ENCODE measurements around the gene BID.

The BID gene

GRCh38 chr22:17712441-17712840 lies 61.8 kb downstream of the BID start:
- DNase-seq (ENCODE audit: low read depth in 1 of 2, low spot score in 1 of 2) = no peak
- Histone ChIP-seq H3K4me3 (replicated peaks; ENCODE audit: insufficient read depth, low read length) (no peak overlapping the region), H3K27ac (replicated peaks) (no peak overlapping the region), H3K27me3 (ENCODE audit: insufficient read depth, poor library complexity, severe bottlenecking) (no peaks in the 10 kb centered on the region)
- TF ChIP-seq SPI1 (IDR thresholded peaks at IDR 0.05; ENCODE audit: borderline replicate concordance, low read depth) = no peak
- TF ChIP-seq REST (IDR thresholded peaks at IDR 0.05; ENCODE audit: insufficient replicate concordance, low read depth) = no peak
- no peak for TF ChIP-seq POLR2AphosphoS5 (IDR thresholded peaks at IDR 0.05; ENCODE audit: low read depth)
- no peak for TF ChIP-seq GABPA (IDR thresholded peaks at IDR 0.05; ENCODE audit: low read depth)
- TF ChIP-seq, protein P1, sequence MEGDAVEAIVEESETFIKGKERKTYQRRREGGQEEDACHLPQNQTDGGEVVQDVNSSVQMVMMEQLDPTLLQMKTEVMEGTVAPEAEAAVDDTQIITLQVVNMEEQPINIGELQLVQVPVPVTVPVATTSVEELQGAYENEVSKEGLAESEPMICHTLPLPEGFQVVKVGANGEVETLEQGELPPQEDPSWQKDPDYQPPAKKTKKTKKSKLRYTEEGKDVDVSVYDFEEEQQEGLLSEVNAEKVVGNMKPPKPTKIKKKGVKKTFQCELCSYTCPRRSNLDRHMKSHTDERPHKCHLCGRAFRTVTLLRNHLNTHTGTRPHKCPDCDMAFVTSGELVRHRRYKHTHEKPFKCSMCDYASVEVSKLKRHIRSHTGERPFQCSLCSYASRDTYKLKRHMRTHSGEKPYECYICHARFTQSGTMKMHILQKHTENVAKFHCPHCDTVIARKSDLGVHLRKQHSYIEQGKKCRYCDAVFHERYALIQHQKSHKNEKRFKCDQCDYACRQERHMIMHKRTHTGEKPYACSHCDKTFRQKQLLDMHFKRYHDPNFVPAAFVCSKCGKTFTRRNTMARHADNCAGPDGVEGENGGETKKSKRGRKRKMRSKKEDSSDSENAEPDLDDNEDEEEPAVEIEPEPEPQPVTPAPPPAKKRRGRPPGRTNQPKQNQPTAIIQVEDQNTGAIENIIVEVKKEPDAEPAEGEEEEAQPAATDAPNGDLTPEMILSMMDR (IDR thresholded peaks at IDR 0.05; ENCODE audit: insufficient read depth, low read length) = no peak

GRCh38 chr22:17710023-17710422 lies 64.2 kb downstream of the BID start:
- no peak for DNase-seq (ENCODE audit: low read depth in 1 of 2, low spot score in 1 of 2)
- no peaks in the 10 kb centered on the region for H3K27me3 ChIP-seq (ENCODE audit: insufficient read depth, poor library complexity, severe bottlenecking)
- TF ChIP-seq POLR2AphosphoS5 (IDR thresholded peaks at IDR 0.05; ENCODE audit: low read depth) = no peak
- no peak for TF ChIP-seq SPI1 (IDR thresholded peaks at IDR 0.05; ENCODE audit: borderline replicate concordance, low read depth)
- TF ChIP-seq, protein P1 (IDR thresholded peaks at IDR 0.05; ENCODE audit: insufficient read depth, low read length) = no peak
- TF ChIP-seq REST (IDR thresholded peaks at IDR 0.05; ENCODE audit: insufficient replicate concordance, low read depth) = no peak
- TF ChIP-seq GABPA (IDR thresholded peaks at IDR 0.05; ENCODE audit: low read depth) = no peak

GRCh38 chr22:17707526-17707925 lies 66.7 kb downstream of the BID start:
- DNase-seq (ENCODE audit: low read depth in 1 of 2, low spot score in 1 of 2) = no peak
- no peaks in the 10 kb centered on the region for H3K27me3 ChIP-seq (ENCODE audit: insufficient read depth, poor library complexity, severe bottlenecking)
- H3K27ac ChIP-seq (replicated peaks) = no peak overlapping the region
- TF ChIP-seq SPI1 (IDR thresholded peaks at IDR 0.05; ENCODE audit: borderline replicate concordance, low read depth) (no peak), REST (IDR thresholded peaks at IDR 0.05; ENCODE audit: insufficient replicate concordance, low read depth) (no peak), GABPA (IDR thresholded peaks at IDR 0.05; ENCODE audit: low read depth) (no peak), POLR2AphosphoS5 (IDR thresholded peaks at IDR 0.05; ENCODE audit: low read depth) (no peak)
- TF ChIP-seq, protein P1 (IDR thresholded peaks at IDR 0.05; ENCODE audit: insufficient read depth, low read length) = no peak
- H3K4me3 ChIP-seq (replicated peaks; ENCODE audit: insufficient read depth, low read length) = no peak overlapping the region

More at GRCh38 chr22:17710023-17710422, 64.2 kb downstream of the BID start:
- H3K4me3 ChIP-seq (replicated peaks; ENCODE audit: insufficient read depth, low read length) = no peak overlapping the region
- no peak overlapping the region for H3K27ac ChIP-seq (replicated peaks)
